Psoas muscle (tissue), 8 donors: ENCODE measurements around the gene CTU2. TPM values are rescaled to one million over a fixed set of nuclear protein-coding genes. Genes with fewer than 3 reads are reported as not detected.

Experiments used
- ATAC-seq, 4 donors: fragments of 200-7000 bp; cut with Tn5 transposase; one replicate each; pipeline ENCODE4 v1.9.1; 2020; ENCODE audit warnings: moderate library complexity in 3 of 4, mild to moderate bottlenecking in 2 of 4
- DNase-seq, 2 donors: peaks; one replicate each; pipeline ENCODE4 v3.0.0-alpha.2; 2020
- H3K27ac ChIP-seq: fragments of 200-600 bp; one replicate; pipeline ENCODE4 v1.8.0; 2022
- H3K27me3 ChIP-seq, 3 donors: fragments of 200-600 bp in 1 of 3; one replicate each; pipeline versions ENCODE4 v1.6.1 to v1.8.0; 2013 to 2022; ENCODE audit warnings: low read length in 2 of 3, mild to moderate bottlenecking in 2 of 3, moderate library complexity in 1 of 3; ENCODE audit not compliant: insufficient read depth in 3 of 3
- H3K36me3 ChIP-seq, 2 donors: fragments of 200-600 bp in 1 of 2; one replicate each; pipeline versions ENCODE4 v1.6.1 to v1.8.0; 2013 to 2022; ENCODE audit warnings: low read depth in 1 of 2, mild to moderate bottlenecking in 1 of 2, moderate library complexity in 1 of 2; ENCODE audit not compliant: insufficient read depth in 1 of 2
- H3K4me1 ChIP-seq: fragments of 200-600 bp; one replicate; pipeline ENCODE4 v1.8.0; 2022
- H3K4me3 ChIP-seq: fragments of 200-600 bp; one replicate; pipeline ENCODE4 v1.8.0; 2022; ENCODE audit warnings: mild to moderate bottlenecking
- H3K9me3 ChIP-seq: fragments of 200-600 bp; one replicate; pipeline ENCODE4 v1.8.0; 2022
- CTCF ChIP-seq: fragments of 200-600 bp; IDR thresholded peaks from one replicate; pipeline ENCODE4 v1.8.0; 2022; ENCODE audit warnings: antibody characterized with exemption
- WGBS, 3 donors: extraction: QIAGEN DNeasy Blood & Tissue Kit; methylation state at CpG; one replicate each; pipeline versions ENCODE4 v1.1.6 to v1.1.7; 2013; 5-methylcytosine and 5-hydroxymethylcytosine counted together
- intact Hi-C, 2 donors: fragments of 100-400 bp; cut with DNase I; formaldehyde crosslinking; loops; one replicate each; pipeline versions ENCODE4 v1.11.0 to v1.14.2; 2022
- polyA plus RNA-seq, 3 donors: library from polyadenylated mRNA; stranded (reverse); fragments of 200-250 nt; gene quantifications; one replicate each; pipeline ENCODE4 v1.2.3, GENCODE V29; 2013
- total RNA-seq, 4 donors: library from RNA; stranded (reverse); fragmentation: NEBNext Ultra II Directional in 2 of 4; extraction: Animal tissue kit (Norgen Biotek cat#: 25700) in 2 of 4; gene quantifications; one replicate each; pipeline versions ENCODE4 v1.2.1 to v1.2.4, GENCODE V29; 2021 to 2023
- donor health status: healthy with polysubstance abuse.
- donor health status: DM: no; HTN: no; CAD: no; lungs with moderate emphysema.
- donor health status: Bipolar disorder and iron deficiency.
- donor health status: healthy.
- donor health status: DM: yes; HTN: yes; CAD: no.
- donor health status: DM: no; HTN: no; CAD: no.
- donor health status: DM: no; HTN: no; CAD: no.
- donor health status: DM: yes; HTN: yes; CAD: no.

CTU2 gene
- total and polyA plus RNA-seq, 7 donors: 12.4 to 24.1 (median 20.2) TPM

GRCh38 chr16:88762941-88763340 is 56.6 kb downstream of the CTU2 start:
- intact Hi-C loops: no loop called here
- no peak for TF ChIP-seq CTCF
- Histone ChIP-seq H3K27ac (no peak overlapping the region), H3K4me3 (no peak overlapping the region), H3K4me1 (no peaks in the 10 kb centered on the region), H3K9me3 (no peaks in the 10 kb centered on the region), H3K27me3 (peaks cover 0 to 8% (median 7%) of the 10 kb centered on the region in 3 donors), H3K36me3 (no peaks in the 10 kb centered on the region)
- 78 to 90% (median 83%) methylated on average over 10 of the region's 10 CpGs for WGBS, 3 donors
- no peak for DNase-seq
- ATAC-seq: no peak

GRCh38 chr16:88763502-88764053 is 57.3 kb downstream of the CTU2 start:
- ATAC-seq (no peak), DNase-seq (no peak)
- intact Hi-C loops: no loop called here
- no peaks in the 10 kb centered on the region for H3K36me3 ChIP-seq
- TF ChIP-seq CTCF: no peak
- WGBS, 3 donors: 68 to 76% (median 70%) methylated on average over 14 of the region's 14 CpGs
- H3K4me3 ChIP-seq: no peak overlapping the region
- H3K27ac ChIP-seq: no peak overlapping the region
- no peaks in the 10 kb centered on the region for H3K9me3 ChIP-seq
- peaks cover 0 to 6% (median 4%) of the 10 kb centered on the region in 3 donors for H3K27me3 ChIP-seq
- H3K4me1 ChIP-seq: no peaks in the 10 kb centered on the region

GRCh38 chr16:88764080-88764479 is 57.8 kb downstream of the CTU2 start:
- DNase-seq (no peak), ATAC-seq (no peak)
- 91 to 95% (median 92%) methylated on average over 19 of the region's 19 CpGs for WGBS, 3 donors
- Histone ChIP-seq H3K27me3 (peaks cover 0 to 6% (median 6%) of the 10 kb centered on the region in 3 donors), H3K9me3 (no peaks in the 10 kb centered on the region), H3K27ac (no peak overlapping the region), H3K36me3 (no peaks in the 10 kb centered on the region), H3K4me1 (no peaks in the 10 kb centered on the region), H3K4me3 (no peak overlapping the region)
- no peak for TF ChIP-seq CTCF
- intact Hi-C loops: no loop called here

GRCh38 chr16:88764913-88765349 is 58.6 kb downstream of the CTU2 start:
- intact Hi-C loops: no loop called here

More at GRCh38 chr16:88764913-88765349, 58.6 kb downstream of the CTU2 start:
- Histone ChIP-seq H3K27me3 (peaks cover 0 to 14% (median 3%) of the 10 kb centered on the region in 3 donors), H3K36me3 (no peaks in the 10 kb centered on the region), H3K4me1 (no peaks in the 10 kb centered on the region), H3K27ac (no peak overlapping the region), H3K9me3 (no peaks in the 10 kb centered on the region), H3K4me3 (no peak overlapping the region)
- ATAC-seq (no peak), DNase-seq (no peak)
- TF ChIP-seq CTCF: no peak
- 77 to 87% (median 77%) methylated on average over 9 of the region's 9 CpGs for WGBS, 3 donors

Other genes with a start within 250 kb of the CTU2 start
- 10 to 100 TPM; 24.8 to 30.5 (median 26.9) TPM for gene ZC3H18, start 136.1 kb upstream of the CTU2 start, total RNA-seq
- gene ZC3H18, start 136.1 kb upstream of the CTU2 start, polyA plus RNA-seq: 10 to 100 TPM; 19.9 to 36.0 (median 32.0) TPM
- not detected for gene IL17C, start 67.9 kb upstream of the CTU2 start, total RNA-seq
- gene IL17C, start 67.9 kb upstream of the CTU2 start, polyA plus RNA-seq: not detected
- gene CYBA, start 55.5 kb upstream of the CTU2 start, total RNA-seq: 10 to 100 TPM; 17.1 to 20.2 (median 19.2) TPM
- gene CYBA, start 55.5 kb upstream of the CTU2 start, polyA plus RNA-seq: 10 to 100 TPM in 2 of 3 donors, 1 to 10 TPM in 1; 9.1 to 28.0 (median 24.0) TPM
- 10 to 100 TPM; 11.7 to 26.8 (median 16.1) TPM for gene MVD, start 43.4 kb upstream of the CTU2 start, total RNA-seq
- gene MVD, start 43.4 kb upstream of the CTU2 start, polyA plus RNA-seq: 10 to 100 TPM; 13.7 to 19.2 (median 15.9) TPM
- 1 to 10 TPM; 1.5 to 8.5 (median 4.0) TPM for gene SNAI3, start 20.0 kb upstream of the CTU2 start, total RNA-seq
- gene SNAI3, start 20.0 kb upstream of the CTU2 start, polyA plus RNA-seq: 1 to 10 TPM; 1.2 to 5.3 (median 3.0) TPM
- gene RNF166, start 95 bp upstream of the CTU2 start, total RNA-seq: 10 to 100 TPM; 13.4 to 22.9 (median 15.7) TPM
- 10 to 100 TPM; 10.1 to 14.9 (median 12.1) TPM for gene RNF166, start 95 bp upstream of the CTU2 start, polyA plus RNA-seq
- 10 to 100 TPM in 2 of 4 donors, 1 to 10 TPM in 2; 8.8 to 12.6 (median 10.9) TPM for gene PIEZO1, start 78.7 kb downstream of the CTU2 start, total RNA-seq
- gene PIEZO1, start 78.7 kb downstream of the CTU2 start, polyA plus RNA-seq: 10 to 100 TPM in 2 of 3 donors, 1 to 10 TPM in 1; 7.2 to 26.8 (median 10.2) TPM
- under 1 TPM in 3 of 4 donors, not detected in 1; 0.17 to 0.59 (median 0.25) TPM for gene CDT1, start 97.3 kb downstream of the CTU2 start, total RNA-seq
- gene CDT1, start 97.3 kb downstream of the CTU2 start, polyA plus RNA-seq: under 1 TPM; 0.03 to 0.13 (median 0.04) TPM
- 10 to 100 TPM; 32.8 to 67.7 (median 55.0) TPM for gene APRT, start 105.4 kb downstream of the CTU2 start, total RNA-seq
- 100 to 1,000 TPM in 1 of 3 donors, 10 to 100 TPM in 2; 49.4 to 165 (median 66.9) TPM for gene APRT, start 105.4 kb downstream of the CTU2 start, polyA plus RNA-seq
- 10 to 100 TPM in 2 of 4 donors, 1 to 10 TPM in 2; 4.8 to 10.4 (median 9.7) TPM for gene GALNS, start 150.4 kb downstream of the CTU2 start, total RNA-seq
- gene GALNS, start 150.4 kb downstream of the CTU2 start, polyA plus RNA-seq: 10 to 100 TPM in 2 of 3 donors, 1 to 10 TPM in 1; 9.0 to 15.4 (median 12.3) TPM
- 10 to 100 TPM; 38.6 to 42.6 (median 38.7) TPM for gene TRAPPC2L, start 150.6 kb downstream of the CTU2 start, total RNA-seq
- 10 to 100 TPM; 23.9 to 30.7 (median 28.5) TPM for gene TRAPPC2L, start 150.6 kb downstream of the CTU2 start, polyA plus RNA-seq
- not detected for gene PABPN1L, start 160.2 kb downstream of the CTU2 start, total RNA-seq
- not detected for gene PABPN1L, start 160.2 kb downstream of the CTU2 start, polyA plus RNA-seq